GM19099 (cell line): ENCODE results near the gene DPH1.

Experiments used
- POLR2A ChIP-seq: IDR thresholded peaks from 3 replicates; pipeline ENCODE4 v1.6.1; 2011; ENCODE audit warnings: low read depth; ENCODE audit not compliant: insufficient read length; ENCODE audit errors: extremely low read depth

The DPH1 gene

DNA sequence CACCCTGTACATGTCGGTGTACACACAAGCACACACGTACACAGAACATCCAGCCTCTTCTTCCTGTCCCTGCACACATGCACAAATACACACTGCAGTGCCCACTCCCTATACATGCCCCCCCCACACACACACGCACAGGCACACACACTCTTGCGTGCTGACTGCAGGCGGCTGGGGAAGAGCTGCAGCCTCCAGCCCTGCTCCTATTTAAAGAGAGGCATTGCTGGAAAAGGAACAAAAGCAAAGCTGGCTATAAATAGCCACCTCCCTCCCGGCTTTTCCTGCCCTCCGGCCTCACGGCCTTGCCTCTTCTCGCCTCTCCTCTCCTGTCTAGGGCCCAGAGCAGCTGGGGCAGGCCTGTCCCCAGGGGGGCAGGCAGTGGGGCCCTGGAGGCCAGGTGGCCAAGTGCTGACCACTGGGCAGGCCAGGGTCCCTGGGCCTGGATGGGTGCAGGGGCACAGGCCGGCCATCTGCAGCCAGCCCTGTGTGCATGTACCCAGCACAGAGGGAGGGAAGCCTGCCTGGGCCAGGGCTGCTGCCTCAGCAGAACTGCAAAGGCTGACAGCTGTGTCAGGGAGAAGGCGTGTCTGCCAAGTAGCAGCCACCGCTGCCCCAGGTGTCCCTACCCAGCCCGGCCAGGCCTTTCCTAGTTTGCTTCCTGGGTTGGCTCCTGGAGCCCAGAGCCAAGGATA lies 30.2 kb upstream of the DPH1 start:
- no peak for TF ChIP-seq POLR2A

- no peak for TF ChIP-seq POLR2A
Measured at GRCh38 chr17:2002767-2003329, 27.1 kb upstream of the DPH1 start.

GRCh38 chr17:2003525-2003924 lies 26.4 kb upstream of the DPH1 start:
- TF ChIP-seq POLR2A: no peak

DNA sequence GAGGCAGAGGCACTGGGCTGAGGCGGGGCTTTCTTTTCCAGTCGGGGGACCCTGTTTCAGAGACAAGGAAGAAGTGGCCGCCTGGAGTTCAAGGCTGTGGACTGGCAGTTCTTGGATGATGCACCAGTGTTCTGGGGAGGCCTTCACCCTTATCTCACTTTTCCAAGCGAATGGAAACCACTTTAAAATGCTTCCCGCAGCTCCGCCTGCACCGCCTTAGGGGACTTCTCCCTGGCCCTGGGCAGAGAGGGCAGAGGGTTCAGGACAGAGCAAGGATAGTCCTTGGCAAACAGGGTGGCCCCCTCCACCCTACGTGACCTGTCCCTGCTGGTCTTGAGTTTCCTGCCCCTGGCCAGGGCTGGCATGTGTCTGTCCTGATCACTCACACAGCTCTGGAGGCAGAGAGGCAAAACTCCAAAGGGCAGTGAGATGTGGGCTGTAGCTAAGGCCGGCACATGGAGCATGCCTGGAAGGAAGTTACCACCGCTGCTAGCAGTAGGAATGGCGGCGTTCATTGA lies 25.5 kb upstream of the DPH1 start:
- no peak for TF ChIP-seq POLR2A

DNA sequence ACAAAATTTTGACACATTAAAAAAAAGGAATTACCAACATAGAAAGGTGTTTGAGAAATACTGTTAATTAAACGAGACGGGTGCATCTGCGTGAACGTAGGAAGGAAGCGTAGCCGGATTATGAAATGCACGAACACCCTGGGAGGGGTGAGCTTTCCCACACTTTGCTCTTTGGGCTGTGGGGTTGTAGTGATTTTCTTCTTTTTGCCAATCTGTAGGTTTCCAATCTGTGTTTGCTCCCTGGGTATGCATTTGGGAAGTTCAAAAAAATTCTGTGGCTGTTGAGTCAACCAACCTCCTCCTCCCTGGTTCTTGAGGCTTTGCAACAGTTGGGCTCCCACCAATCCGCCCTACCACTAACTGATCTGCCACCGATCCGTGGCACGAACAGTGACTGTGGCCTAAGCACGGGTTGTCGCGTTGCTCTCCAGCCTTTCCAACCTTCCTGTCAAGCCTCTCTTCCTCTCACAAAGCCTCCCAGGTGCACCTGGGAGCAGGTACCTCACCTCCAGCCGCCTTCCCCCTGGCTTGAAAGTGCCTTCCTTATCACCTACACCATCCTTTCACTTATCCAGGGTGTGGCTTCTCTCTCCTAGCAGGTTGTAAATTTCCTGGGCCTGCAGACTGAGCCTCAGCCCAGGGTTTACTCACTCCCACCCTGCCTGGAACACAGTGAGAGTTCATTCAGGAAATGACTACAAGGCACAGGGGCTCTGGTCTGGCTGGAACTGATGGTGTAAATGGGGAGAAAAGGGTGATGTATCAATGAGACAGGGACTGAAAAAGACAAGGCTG lies 21.4 kb upstream of the DPH1 start:
- TF ChIP-seq POLR2A: no peak

- no peak for TF ChIP-seq POLR2A
Measured at GRCh38 chr17:2009737-2010136, 20.2 kb upstream of the DPH1 start.

- no peak for TF ChIP-seq POLR2A
Measured at GRCh38 chr17:2011411-2012371, 18.3 kb upstream of the DPH1 start.

DNA sequence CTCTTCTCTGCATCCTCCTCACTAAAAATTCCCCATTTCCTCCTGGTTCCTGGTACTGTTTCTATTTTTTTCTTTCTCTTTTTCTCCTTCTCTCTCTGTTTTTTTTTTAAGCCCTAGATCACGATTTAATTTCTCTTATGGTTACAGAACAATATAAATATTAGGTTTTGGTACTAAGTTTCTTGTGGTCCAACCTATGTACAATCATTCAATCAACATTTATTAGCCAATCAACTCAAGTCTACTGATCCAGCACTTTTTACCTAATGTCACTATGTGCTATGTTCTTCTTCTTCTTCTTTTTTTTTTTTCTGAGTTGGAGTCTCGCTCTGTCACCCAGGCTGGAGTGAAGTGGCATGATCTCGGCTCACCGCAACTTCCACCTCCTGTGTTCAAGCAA lies 17.5 kb upstream of the DPH1 start:
- TF ChIP-seq POLR2A: no peak

GRCh38 chr17:2013994-2014317 lies 16.0 kb upstream of the DPH1 start:
- no peak for TF ChIP-seq POLR2A

DNA sequence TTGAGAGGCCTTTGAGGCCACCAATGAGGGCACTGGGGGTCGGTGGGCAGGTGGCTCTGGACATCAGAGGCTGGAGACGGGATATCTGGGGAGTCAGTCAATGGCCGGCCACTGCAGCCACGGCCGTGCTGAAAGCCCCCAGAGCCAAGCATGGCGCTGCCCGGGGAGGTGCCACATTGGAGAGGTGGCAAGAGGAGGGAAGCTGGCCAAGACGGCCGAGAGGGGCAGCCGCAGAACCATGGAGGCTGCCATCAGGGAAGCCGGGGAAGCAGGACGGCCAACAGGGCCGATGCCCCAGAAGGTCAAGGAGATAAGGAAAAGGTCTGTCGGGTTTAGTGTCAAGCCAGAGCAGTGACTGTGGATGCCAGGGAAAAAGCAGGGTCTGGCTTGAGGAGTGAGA lies 14.6 kb upstream of the DPH1 start:
- TF ChIP-seq POLR2A: no peak

GRCh38 chr17:2016494-2016893 lies 13.5 kb upstream of the DPH1 start:
- no peak for TF ChIP-seq POLR2A

DNA sequence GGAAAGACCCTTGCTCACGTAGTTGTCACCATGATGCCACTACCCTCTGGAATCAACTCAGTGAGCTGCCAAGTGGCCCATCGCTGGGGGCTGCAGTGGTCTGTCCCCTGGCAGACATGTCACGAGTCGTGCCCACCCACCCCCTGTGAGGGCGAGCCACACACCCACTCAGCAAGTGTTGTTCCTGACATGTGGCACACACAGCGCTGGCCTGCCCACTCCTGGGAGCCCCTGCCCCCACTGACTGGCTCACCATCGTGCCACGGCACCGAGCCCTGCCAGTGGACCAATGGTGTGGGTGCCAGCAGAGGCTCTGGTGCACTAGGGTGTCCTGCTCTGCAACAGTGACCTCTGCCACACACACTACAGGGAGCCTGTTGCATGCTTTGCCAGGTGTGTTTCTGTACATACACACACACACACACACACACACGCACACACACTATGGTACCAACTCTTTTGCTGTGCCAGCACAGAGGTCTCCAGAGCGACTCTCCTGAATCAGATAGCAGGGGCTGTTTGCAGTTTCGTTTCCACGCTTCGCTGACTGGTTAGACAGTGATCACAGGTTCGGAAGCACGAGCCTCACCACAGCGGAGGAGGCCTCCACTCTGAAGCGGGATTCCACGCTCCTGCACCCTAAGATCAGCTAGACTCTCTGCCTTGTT lies 12.5 kb upstream of the DPH1 start:
- TF ChIP-seq POLR2A: no peak

DNA sequence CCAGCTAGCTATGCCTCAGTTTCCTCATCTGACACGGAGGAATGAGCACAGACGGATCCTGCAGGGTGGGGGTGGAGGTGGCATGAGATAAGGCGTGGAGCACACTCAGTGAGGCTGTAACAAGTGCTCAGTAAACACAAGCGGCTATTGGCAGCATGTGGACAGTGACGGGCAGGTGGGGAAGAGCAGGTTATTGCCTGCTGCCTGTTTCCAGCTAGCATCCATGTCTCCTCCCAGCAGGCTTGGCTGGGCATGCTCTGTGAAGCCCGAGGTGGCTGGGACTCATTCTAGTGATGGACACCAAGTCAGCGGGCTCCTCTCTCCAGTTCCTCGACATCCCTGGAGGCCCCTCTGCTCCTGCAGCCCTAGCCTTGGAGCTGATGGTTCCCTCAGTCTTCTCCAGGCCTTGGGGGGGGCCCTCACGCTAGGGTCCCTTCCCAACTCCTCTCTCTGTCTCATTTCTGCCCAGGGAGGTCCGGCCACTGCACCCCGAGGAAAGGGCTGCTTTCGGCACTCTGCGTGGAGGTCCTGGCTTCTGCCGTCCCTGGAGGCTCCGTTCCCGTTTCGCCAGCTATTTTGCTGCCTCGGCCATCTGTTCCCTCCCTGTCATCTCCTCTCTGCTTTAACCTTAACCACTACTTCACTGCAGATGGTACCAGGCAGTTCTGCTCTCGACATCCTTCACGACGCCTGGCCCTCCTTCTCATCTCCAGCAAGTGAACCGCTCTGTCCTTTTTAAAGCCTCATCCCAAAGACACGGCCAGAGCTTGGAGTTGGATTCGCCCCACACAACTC lies 11.0 kb upstream of the DPH1 start:
- no peak for TF ChIP-seq POLR2A

- no peak for TF ChIP-seq POLR2A
Measured at GRCh38 chr17:2019723-2020122, 10.2 kb upstream of the DPH1 start.
